ENCODE measurements around the gene TMPRSS11A. TPM values are rescaled to one million over a fixed set of nuclear protein-coding genes. Genes with fewer than 3 reads are reported as not detected.

TMPRSS11A gene
- polyA plus RNA-seq, 1 experiment: not detected

- Histone ChIP-seq H3K9me3 (ENCODE audit: control insufficient read depth, insufficient read depth, low read length) (peaks cover 9% of the 10 kb centered on the region), H3K27ac (ENCODE audit: low read depth, low read length) (no peak overlapping the region), H3K4me3 (ENCODE audit: low read depth, low read length) (no peak overlapping the region), H3K27me3 (ENCODE audit: control insufficient read depth, insufficient read depth, low read length) (no peaks in the 10 kb centered on the region)
- no peak for TF ChIP-seq CTCF (IDR thresholded peaks at IDR 0.05; ENCODE audit: low read depth, low read length)
- ChIA-PET POLR2A (no interaction called here), CTCF (interaction anchor here (3.6 kb wide), 1 partner anchor 12 kb away, joined by 32 read pairs; no protein-coding TSS in a partner anchor)
- no peak for DNase-seq (ENCODE audit: low read depth, low spot score)
Observed at GRCh38 chr4:67899096-67899495, 64.2 kb downstream of the TMPRSS11A start.

GRCh38 chr4:67897686-67898085 is 65.6 kb downstream of the TMPRSS11A start:
- peaks cover 9% of the 10 kb centered on the region for H3K9me3 ChIP-seq (ENCODE audit: control insufficient read depth, insufficient read depth, low read length)
- no peak overlapping the region for H3K27ac ChIP-seq (ENCODE audit: low read depth, low read length)
- ChIA-PET CTCF (interaction anchor here (0.7 to 3.6 kb wide), 3 partner anchors 13 to 278 kb away, joined by 3 to 32 read pairs (median 3); no protein-coding TSS in a partner anchor), POLR2A (no interaction called here)
- DNase-seq (ENCODE audit: low read depth, low spot score): no peak
- no peak for TF ChIP-seq CTCF (IDR thresholded peaks at IDR 0.05; ENCODE audit: low read depth, low read length)
- no peak overlapping the region for H3K4me3 ChIP-seq (ENCODE audit: low read depth, low read length)
- no peaks in the 10 kb centered on the region for H3K27me3 ChIP-seq (ENCODE audit: control insufficient read depth, insufficient read depth, low read length)

- DNase-seq (ENCODE audit: low read depth, low spot score): no peak
- POLR2A ChIA-PET: no interaction called here
- no peak for TF ChIP-seq CTCF (IDR thresholded peaks at IDR 0.05; ENCODE audit: low read depth, low read length)
- no peak overlapping the region for H3K27ac ChIP-seq (ENCODE audit: low read depth, low read length)
- peaks cover 9% of the 10 kb centered on the region for H3K9me3 ChIP-seq (ENCODE audit: control insufficient read depth, insufficient read depth, low read length)
- no peaks in the 10 kb centered on the region for H3K27me3 ChIP-seq (ENCODE audit: control insufficient read depth, insufficient read depth, low read length)
- CTCF ChIA-PET: no interaction called here
- no peak overlapping the region for H3K4me3 ChIP-seq (ENCODE audit: low read depth, low read length)
Observed at GRCh38 chr4:67896421-67897065, 66.8 kb downstream of the TMPRSS11A start.

- ChIA-PET POLR2A (no interaction called here), CTCF (no interaction called here)
- DNase-seq (ENCODE audit: low read depth, low spot score): no peak
- no peak for TF ChIP-seq CTCF (IDR thresholded peaks at IDR 0.05; ENCODE audit: low read depth, low read length)
- H3K27ac ChIP-seq (ENCODE audit: low read depth, low read length): no peak overlapping the region
- no peaks in the 10 kb centered on the region for H3K27me3 ChIP-seq (ENCODE audit: control insufficient read depth, insufficient read depth, low read length)
- H3K4me3 ChIP-seq (ENCODE audit: low read depth, low read length): no peak overlapping the region
- peaks cover 9% of the 10 kb centered on the region for H3K9me3 ChIP-seq (ENCODE audit: control insufficient read depth, insufficient read depth, low read length)
Observed at GRCh38 chr4:67894659-67895058, 68.6 kb downstream of the TMPRSS11A start.

- ChIA-PET POLR2A (no interaction called here), CTCF (interaction anchor here (1.5 to 5.0 kb wide), 2 partner anchors 18 to 283 kb away, joined by 4 to 28 read pairs; no protein-coding TSS in a partner anchor)
- Histone ChIP-seq H3K27me3 (ENCODE audit: control insufficient read depth, insufficient read depth, low read length) (no peaks in the 10 kb centered on the region), H3K27ac (ENCODE audit: low read depth, low read length) (no peak overlapping the region), H3K9me3 (ENCODE audit: control insufficient read depth, insufficient read depth, low read length) (peaks cover 9% of the 10 kb centered on the region), H3K4me3 (ENCODE audit: low read depth, low read length) (no peak overlapping the region)
- no peak for DNase-seq (ENCODE audit: low read depth, low spot score)
- peak; percentile 23 for TF ChIP-seq CTCF (IDR thresholded peaks at IDR 0.05; ENCODE audit: low read depth, low read length)
Observed at GRCh38 chr4:67892905-67893304, 70.4 kb downstream of the TMPRSS11A start.

All from AG04450 (cell line).